ENCODE data around the gene SLC37A1.

SLC37A1 gene

GRCh38 chr21:42562816-42563215, 49.2 kb downstream of the SLC37A1 start:
- no peak for DNase-seq (ENCODE audit: low spot score)

DNA sequence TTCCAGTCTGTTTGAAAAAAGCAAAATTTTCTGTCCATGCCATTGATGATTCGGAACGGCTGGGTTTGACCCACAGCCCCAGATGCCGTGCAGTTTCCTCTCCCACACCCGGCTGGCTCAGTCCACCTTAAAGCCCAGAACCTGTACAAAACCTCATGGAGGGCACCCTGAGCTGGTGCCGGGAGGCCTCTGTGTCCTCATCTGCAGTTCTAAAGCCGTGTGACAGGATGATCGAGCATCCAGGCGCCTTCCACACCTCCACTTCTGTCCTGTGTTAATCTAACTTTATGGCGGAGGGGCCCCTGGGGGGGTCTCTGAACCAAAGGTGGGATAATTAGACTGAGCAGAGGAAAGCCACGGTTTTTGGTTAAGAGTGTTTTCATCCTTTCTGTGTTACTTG, 49.6 kb downstream of the SLC37A1 start:
- no peak for DNase-seq (ENCODE audit: low spot score)

GRCh38 chr21:42563686-42564085, 50.0 kb downstream of the SLC37A1 start:
- DNase-seq (ENCODE audit: low spot score): no peak

GRCh38 chr21:42564561-42564971, 50.9 kb downstream of the SLC37A1 start:
- no peak for DNase-seq (ENCODE audit: low spot score)

DNA sequence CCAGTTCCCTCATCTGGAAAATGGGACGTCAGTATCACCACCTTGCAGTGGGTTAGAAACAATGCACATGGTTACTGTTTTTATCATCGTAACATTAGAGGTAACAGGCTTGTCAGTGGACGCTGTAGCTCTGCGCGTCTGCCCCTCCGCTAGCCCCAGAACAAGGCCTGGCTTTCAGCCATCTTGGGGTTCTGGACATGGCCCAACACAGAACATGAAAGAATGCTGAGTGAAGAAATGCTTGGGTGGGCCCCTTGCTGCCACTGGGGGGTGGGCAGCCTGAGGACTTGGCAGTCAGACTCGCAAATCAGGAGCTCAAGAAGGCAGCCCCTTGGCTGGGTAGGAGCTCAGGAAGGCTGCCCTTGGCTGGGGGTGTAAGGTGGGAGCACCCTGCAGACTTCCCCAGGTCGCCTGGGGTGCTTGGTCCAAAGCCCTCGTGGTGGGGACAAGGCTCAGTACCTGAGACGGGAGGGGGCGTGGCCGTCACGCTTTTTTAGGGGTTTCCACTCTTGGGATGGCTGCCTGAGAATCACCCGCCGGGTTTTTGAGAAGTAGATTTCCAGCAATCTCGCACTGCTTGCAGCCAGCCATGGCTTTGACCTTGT, 51.7 kb downstream of the SLC37A1 start:
- DNase-seq (ENCODE audit: low spot score): no peak

DNA sequence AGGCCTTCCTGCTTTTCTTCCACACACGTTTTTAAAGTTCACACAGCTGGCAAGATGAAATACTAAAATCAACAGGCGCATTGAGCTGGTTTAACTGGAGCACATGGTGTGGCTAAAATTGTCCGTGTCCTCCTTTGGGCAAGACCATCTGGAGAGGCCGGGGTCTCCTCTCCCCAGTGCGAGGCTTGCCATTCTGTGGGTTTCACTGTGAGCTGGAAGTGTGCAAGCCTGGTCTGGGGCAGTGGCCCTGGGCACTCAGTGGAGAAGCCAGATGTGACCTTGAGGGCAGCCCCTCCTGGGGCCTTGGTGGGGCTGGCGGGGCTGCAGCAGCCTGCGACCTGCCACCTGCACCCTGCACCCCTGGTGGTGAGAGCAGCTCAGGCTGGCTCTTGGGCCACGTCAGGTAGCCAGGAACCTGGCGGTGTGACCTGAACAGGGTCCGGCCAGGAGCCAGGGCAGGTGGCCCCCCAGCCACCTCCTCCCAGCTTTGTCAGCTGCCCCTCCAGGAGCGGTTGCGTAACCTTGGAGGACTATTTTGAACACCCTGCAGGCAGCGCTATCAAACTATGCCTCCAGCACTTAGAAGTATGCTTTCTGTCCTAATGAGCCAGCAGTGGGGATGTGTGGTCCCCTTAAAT, 52.4 kb downstream of the SLC37A1 start:
- no peak for DNase-seq (ENCODE audit: low spot score)

DNA sequence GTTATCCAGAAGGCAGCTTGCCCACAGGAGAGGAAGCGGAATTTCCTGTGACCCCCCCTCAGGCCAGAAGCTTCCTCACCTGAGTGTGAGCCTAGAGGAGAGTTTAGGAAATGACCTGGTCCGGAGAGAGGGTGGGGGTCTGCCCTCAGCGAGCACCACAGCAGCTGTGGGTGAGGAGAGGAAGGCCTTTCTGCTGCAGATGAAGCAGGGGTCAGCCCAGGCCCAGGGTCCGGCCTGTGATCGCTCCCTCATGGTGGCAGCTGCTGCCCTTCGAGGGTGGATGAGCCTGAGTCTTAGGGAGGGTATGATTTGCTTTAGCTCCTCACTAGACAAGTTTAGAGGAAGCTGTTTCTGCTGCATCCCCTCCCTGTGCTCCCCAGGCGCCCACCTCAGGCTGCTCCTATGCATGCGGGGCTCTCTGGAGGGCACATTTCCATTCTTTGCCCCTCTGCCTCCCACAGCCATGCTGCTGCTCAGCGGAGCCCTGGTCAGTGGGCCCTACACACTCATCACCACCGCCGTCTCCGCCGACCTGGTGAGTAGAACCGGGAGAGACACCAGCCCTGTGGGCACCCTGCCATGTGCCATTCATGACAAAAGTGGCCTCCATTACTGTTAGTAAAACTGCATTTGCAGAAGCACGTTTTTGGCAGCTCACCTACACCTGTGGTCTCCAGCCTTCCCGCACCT, 53.0 kb downstream of the SLC37A1 start:
- no peak for DNase-seq (ENCODE audit: low spot score)

DNA sequence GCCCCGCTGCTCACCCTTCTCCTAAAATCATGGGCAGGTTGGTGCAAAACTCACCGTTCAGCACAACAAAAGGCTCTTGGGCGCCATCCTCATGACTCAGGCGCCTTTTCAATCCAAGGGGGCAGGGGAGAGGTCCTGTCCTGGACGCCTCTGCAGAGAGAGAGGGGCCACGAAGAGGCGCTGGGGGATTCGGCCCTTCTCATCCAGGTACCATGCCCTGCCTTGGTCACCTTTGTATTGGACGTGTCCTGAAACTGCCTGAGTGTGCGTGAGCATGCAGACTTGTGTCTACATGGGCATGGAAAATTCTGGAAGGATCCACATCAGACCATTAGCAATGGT, 53.5 kb downstream of the SLC37A1 start:
- DNase-seq (ENCODE audit: low spot score): no peak

GRCh38 chr21:42567861-42568260, 54.2 kb downstream of the SLC37A1 start:
- DNase-seq (ENCODE audit: low spot score): no peak

DNA sequence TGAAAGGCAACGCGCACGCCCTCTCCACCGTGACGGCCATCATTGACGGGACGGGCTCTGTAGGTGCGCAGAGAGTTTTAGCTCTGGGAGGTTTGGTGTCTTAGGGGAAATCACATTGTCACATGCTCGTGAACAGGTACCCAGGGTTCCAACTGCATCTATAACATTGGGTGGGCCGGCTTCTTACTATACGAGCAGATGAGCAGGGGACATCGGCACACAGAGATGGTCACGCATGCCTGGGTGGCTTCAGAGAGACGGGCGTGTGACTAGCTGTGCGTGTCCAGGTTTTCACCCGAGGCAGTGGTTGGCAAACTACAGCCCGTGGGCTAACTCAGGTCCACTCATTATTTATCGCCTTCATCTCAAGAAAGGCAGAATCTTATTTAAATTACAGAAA, 54.7 kb downstream of the SLC37A1 start:
- DNase-seq (ENCODE audit: low spot score): no peak

GRCh38 chr21:42568866-42569731, 55.4 kb downstream of the SLC37A1 start:
- no peak for DNase-seq (ENCODE audit: low spot score)

- DNase-seq (ENCODE audit: low spot score): no peak
These were observed 56.2 kb downstream of the SLC37A1 start for GRCh38 chr21:42569732-42570301.

- DNase-seq (ENCODE audit: low spot score): no peak
These were observed 56.7 kb downstream of the SLC37A1 start for GRCh38 chr21:42570362-42570761.

GRCh38 chr21:42570841-42571387, 57.3 kb downstream of the SLC37A1 start:
- DNase-seq (ENCODE audit: low spot score): no peak

DNA sequence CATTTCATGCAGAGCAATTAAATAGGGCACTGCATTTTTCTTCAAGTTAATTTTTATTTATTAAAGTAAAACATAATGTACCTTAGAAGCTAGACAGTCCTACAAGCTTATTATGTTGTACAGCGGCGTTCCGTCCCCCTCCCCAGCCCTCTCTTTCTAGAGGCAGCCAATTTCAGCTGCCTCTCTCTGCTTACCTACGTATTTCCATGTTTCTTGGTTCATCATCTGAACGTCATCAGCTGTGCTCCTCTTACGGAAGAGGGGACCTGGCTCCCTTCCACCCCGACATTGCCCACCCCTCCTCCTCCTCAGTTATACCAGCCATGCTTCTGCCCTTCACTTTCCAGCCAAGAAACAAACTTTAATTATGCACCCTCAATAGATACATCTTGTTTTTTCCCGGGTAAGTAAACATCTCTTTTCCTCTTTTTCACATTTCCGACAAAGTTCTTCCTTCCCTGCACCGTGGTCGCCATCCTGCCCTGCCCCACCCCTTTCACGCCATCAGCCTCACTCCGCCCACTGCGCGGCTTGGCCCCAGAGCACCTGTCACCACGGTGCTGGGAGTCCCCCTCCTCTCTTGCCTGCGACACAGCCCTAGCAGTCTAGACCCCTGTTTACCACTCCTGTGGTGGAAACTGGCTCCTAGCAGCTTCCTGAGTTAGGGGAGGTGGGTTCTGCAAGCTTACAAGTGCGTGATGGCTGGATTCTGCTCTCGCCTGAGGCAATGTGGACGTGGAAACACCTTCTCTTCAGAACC, 57.9 kb downstream of the SLC37A1 start:
- DNase-seq (ENCODE audit: low spot score): no peak

DNA sequence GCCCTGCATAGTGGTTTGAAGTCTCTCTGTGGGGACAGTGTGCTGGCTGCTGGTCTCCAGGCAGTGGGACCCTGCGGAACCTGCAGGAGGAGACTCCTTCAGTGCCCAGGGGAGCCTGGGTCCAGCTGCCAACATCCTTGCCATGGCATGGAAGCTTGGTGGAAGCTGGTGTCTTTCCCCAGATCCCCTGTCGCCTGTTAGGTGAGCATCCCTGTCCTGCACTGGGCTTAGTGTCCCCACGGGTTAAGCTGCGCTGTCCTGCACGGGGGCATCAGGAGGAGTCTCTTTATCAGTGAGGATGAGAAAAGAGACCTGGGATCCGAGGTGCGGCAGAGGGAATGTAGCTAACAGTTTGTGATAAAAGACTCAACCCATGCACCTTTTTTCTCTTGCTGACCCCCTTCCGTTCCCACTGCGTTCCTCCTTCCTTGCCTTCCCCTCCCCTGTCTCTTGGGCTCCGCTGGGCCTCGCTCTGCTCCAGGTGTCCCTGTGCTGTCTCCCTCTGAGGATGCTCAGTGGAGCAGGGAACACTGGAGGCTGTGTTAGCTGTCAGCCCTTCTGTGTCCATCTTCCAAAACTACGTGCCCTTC, 59.3 kb downstream of the SLC37A1 start:
- no peak for DNase-seq (ENCODE audit: low spot score)

DNA sequence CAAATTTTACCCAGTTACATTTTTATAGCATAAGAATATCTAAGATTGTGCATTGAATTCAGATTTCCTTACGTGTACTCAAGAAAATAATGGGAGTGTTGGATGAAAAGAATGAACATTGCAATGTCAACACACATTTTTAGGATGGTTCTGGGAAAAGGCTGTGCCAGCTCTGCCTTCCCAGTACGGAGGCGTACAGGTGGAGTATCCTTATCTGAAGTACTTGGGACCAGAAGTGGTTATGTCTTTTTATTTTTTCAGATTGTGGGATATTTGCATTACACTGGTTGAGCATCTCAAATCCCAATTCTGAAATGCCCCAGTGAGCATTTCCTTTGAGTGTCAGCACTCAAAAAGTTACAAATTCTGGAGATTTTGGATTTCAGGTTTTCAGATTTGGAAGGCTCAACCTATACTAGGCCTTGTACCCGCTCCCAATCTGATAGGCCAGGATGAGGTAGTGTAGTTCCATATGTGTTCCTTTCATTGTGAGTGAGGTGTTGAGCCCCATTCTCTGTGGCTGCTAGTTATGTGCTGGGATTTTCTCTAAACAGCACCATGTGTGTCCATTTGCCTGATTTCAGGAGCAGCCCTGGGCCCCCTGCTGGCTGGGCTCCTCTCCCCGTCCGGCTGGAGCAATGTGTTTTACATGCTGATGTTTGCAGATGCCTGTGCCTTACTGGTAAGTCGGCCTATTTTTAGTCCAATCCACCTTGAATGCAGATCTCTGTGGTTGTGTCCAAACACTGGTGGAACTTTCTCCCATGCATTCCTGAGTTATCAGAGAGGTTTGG, 60.8 kb downstream of the SLC37A1 start:
- DNase-seq (ENCODE audit: low spot score): no peak

- no peak for DNase-seq (ENCODE audit: low spot score)
These were observed 61.5 kb downstream of the SLC37A1 start for GRCh38 chr21:42575111-42575510.

GRCh38 chr21:42576639-42577038, 63.0 kb downstream of the SLC37A1 start:
- DNase-seq (ENCODE audit: low spot score): no peak

- no peak for DNase-seq (ENCODE audit: low spot score)
These were observed 64.4 kb downstream of the SLC37A1 start for GRCh38 chr21:42578034-42578433.
